NCI-H1436 treated with DMSO at 0.1 percent for 48 hours (cell line): ENCODE data around the gene FAR1.

Experiments
- DNase-seq: peaks from one replicate; lab custom pipeline; 2025; lab: John Stamatoyannopoulos, UW

FAR1 gene

DNA sequence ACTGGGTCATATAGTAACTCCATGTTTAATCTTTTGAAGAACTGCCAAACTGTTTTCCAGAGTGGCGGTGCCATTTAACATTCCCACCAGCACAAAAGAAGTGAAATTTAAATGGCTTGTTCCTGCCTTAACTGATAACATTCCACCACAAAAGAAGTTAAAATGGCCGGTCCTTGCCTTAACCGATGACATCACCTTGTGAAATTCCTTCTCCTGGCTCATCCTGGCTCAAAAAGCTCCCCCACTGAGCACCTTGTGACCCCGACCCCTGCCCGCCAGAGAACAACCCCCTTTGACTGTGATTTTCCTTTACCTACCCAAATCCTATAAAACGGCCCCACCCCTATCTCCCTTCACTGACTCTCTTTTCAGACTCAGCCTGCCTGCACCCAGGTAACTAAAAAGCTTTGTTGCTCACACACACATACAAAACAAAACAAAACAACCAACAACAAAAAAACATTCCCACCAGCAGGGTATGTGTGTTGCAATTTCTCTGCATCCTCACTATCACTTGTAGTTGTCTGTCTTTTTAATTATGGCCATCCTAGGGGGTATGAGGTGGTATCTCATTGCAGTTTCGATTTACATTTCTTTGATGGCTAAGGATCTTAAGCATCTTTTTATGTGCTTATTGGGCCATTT is 109.0 kb downstream of the FAR1 start:
- DNase-seq, result no peak

DNA sequence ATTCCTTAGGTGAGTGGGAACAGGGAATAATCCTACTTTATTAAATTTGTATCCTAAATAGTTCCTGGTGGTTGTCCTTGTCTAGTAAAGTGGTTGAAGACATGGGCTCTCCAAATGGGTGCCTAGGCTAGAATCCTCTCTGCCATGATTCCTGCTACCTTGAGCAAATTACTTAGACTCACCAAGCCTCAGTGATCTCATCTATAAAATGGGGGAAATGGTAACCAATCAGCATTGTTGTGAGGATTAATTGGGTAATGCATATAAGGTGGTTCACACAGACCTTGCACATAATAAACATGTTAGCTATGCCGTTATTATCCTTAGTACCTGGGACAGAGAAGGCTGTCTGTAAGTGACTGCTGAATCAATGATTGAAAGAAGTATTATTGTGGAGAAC is 109.9 kb downstream of the FAR1 start:
- DNase-seq, result no peak

DNA sequence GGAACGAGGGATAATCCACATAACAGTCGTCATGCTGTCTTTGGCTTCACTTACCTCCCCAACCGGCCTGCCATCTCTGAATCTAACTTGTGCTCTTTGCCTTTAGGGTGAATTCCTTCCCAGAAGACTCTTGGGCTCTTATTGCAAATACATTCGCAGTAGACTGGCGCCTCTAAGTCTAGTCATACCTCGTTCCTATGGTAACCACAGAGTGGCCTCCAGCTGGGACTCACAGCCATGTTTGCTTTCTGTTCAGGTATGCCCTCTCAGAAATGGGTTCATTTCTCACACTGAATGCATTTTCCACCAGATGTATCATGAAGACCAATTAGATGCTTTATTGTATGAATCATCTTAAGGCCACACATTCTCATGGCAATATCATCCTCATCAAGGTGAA is 112.7 kb downstream of the FAR1 start:
- DNase-seq, result no peak
